Peyer's patch (tissue), 4 donors: Measurements from ENCODE around the gene SUGCT.
A peak's percentile ranks its signal among the peaks of the same experiment; 100 is the strongest.

ENCODE experiments used
- POLR2A ChIP-seq, 2 donors: fragments of 450-650 bp; IDR thresholded peaks; one replicate each; pipeline ENCODE4 v1.5.1; 2017; ENCODE audit warnings: antibody characterized with exemption in 2 of 2, mild to moderate bottlenecking in 2 of 2, moderate library complexity in 2 of 2
- TF ChIP-seq, protein P1 (sequence below), 6 experiments: fragments of 450-650 bp in 4 of 6; fragments of 200-600 bp in 2 of 6; sonication (generic) in 1 of 6; IDR thresholded peaks; one replicate each; pipeline ENCODE4 v1.5.1; 2017 to 2019; ENCODE audit warnings: antibody characterized with exemption in 6 of 6, mild to moderate bottlenecking in 3 of 6, moderate library complexity in 1 of 6

DNA sequence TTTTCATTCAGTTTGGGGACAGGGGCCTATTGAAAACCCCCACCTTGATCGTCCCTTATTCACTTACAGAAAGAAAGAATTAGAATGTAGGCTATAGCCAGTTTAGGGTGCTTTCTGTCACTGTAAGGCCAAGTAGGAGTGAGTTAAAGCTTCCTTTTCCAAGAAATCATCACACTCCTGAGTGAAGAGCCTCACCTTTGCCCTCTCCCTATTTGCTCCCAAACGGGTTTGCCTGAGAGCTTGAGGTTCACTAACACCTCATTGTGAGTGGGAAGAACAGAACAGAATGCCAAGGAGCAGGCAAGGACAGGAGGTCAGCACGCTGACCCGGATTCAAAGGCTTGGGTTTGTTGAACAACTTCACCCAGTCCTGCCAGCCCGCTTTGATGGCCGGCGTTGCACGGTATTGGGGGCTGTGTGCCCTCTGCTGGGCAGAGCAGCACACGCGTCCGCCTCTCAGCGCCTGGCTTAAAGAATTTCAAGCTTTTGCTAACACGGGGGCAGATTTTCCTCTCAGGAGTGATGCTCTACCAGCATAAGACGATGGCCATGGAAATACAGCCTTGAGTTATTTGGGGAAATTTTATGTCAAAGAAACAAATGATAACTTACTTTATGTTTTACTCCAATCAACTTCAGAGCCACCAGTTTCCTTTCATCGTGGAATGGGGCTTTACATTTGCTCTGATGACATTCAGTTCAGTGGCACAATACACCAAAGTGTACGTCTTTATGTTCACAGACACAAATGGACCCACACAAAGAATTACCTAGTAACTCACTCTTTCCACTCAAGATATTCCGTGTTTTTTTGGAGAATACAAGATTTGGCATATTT lies 470.0 kb downstream of the SUGCT start:
- TF ChIP-seq POLR2A (IDR thresholded peaks at IDR 0.05), result no peak
- TF ChIP-seq, protein P1, sequence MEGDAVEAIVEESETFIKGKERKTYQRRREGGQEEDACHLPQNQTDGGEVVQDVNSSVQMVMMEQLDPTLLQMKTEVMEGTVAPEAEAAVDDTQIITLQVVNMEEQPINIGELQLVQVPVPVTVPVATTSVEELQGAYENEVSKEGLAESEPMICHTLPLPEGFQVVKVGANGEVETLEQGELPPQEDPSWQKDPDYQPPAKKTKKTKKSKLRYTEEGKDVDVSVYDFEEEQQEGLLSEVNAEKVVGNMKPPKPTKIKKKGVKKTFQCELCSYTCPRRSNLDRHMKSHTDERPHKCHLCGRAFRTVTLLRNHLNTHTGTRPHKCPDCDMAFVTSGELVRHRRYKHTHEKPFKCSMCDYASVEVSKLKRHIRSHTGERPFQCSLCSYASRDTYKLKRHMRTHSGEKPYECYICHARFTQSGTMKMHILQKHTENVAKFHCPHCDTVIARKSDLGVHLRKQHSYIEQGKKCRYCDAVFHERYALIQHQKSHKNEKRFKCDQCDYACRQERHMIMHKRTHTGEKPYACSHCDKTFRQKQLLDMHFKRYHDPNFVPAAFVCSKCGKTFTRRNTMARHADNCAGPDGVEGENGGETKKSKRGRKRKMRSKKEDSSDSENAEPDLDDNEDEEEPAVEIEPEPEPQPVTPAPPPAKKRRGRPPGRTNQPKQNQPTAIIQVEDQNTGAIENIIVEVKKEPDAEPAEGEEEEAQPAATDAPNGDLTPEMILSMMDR (IDR thresholded peaks at IDR 0.05), result peak in 3 of 6 experiments; percentile 32 to 44 (median 41)
